Astrocyte of the spinal cord (primary cell): Measurements from ENCODE around the gene RPGRIP1L.
"Not testable (repeated sequence)": the region's sequence is repeated elsewhere in the genome, so short reads cannot be mapped to it uniquely, and the experiment has no call there.

Experiments used
- DNase-seq: peaks from one replicate; pipeline ENCODE4 v3.0.0; 2011; ENCODE audit warnings: low read depth, low spot score
- H3K4me3 ChIP-seq: 2 replicates; pipeline ENCODE4 v1.5.1; 2011; ENCODE audit warnings: low read depth, mild to moderate bottlenecking, low read length, moderate library complexity
- in situ Hi-C: cut with HindIII; loops from 2 replicates; pipeline ENCODE4 v1.10.0; 2017; ENCODE audit warnings: low sequenced_read_pairs
- TF ChIP-seq, protein P1 (sequence below): IDR thresholded peaks from 2 replicates; pipeline ENCODE4 v1.5.1; 2012; ENCODE audit warnings: low read depth, mild to moderate bottlenecking, low read length, inconsistent platforms

RPGRIP1L gene

DNA sequence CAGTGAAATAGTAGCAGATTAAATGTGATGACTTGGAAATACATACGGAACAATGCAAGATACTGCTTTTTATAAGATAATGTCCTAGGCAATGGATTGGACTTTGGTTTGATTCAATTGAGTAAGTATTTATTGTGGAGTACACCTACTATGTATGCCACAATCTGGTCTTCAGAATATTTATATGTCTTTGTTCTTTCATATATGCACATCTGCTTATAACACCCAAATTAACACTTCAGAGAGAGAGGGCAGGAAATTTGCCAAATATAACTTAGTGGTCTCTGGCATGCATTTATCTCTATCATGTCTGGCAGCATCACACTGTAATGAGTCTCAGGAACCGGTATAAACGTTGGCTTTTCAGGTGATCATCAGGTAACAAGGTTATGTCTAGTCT is 16.9 kb downstream of the RPGRIP1L start:
- in situ Hi-C loops, result no loop called here

DNA sequence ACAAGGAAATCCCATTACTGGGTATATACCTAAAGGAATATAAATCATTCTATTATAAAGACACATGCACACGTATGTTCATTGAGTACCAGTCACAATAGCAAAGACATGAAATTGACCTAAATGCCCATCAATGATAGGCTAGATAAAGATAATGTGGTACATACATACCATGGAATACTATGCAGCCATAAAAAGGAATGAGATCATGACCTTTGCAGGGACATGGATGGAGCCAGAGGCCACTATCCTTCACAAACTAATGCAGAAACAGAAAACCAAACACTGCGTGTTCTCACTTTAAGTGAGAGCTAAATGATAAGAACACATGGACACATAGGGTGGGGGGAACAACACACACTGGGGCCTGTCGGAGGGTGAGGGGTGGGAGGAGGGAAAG is 18.3 kb downstream of the RPGRIP1L start:
- DNase-seq, in situ Hi-C loops, H3K4me3 ChIP-seq: not testable (repeated sequence)

More for the DNA sequence above, 16.9 kb downstream of the RPGRIP1L start:
- H3K4me3 ChIP-seq, result no peak overlapping the region
- DNase-seq, result no peak
- TF ChIP-seq, protein P1, sequence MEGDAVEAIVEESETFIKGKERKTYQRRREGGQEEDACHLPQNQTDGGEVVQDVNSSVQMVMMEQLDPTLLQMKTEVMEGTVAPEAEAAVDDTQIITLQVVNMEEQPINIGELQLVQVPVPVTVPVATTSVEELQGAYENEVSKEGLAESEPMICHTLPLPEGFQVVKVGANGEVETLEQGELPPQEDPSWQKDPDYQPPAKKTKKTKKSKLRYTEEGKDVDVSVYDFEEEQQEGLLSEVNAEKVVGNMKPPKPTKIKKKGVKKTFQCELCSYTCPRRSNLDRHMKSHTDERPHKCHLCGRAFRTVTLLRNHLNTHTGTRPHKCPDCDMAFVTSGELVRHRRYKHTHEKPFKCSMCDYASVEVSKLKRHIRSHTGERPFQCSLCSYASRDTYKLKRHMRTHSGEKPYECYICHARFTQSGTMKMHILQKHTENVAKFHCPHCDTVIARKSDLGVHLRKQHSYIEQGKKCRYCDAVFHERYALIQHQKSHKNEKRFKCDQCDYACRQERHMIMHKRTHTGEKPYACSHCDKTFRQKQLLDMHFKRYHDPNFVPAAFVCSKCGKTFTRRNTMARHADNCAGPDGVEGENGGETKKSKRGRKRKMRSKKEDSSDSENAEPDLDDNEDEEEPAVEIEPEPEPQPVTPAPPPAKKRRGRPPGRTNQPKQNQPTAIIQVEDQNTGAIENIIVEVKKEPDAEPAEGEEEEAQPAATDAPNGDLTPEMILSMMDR, result no peak

DNA sequence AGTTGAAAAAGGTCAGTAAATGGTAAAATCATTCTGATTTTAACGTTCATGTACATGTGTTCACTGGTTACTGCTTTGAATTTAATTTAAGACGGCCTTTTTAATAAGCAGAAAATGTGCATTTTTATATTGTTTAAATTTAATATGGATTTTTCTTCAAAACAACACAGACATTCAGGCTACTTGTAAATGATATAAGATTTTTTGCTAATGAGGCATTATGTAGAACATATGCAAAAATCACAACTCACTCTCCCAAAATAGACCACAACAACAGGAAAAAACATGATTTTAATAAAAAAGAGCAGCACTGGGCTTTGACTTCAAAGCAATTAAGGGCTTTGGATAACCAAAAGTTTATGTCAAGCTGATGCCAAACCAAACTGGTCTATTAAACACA is 22.3 kb downstream of the RPGRIP1L start:
- in situ Hi-C loops, result no loop called here
- H3K4me3 ChIP-seq, result no peak overlapping the region
- DNase-seq, result no peak
- TF ChIP-seq, protein P1, result no peak

DNA sequence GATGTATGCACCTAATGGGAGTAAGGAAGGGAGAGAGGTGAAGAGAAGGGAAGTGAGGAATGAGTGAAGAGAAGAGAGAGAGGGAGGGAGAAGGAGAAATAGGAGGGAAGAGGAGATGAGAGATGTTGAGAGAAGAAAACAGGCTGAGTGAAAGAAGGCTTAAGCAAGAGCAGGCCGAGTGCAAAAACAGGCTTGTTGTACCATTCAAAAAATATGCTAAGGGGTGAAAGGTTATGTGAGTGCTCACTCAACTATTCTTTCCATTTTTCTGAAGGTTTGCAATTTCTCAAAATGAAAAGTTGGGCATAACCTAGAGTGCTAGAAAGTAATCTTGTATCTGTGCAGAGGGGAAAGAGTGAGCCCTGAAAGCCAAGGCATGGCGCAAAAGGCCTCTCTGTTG is 22.9 kb downstream of the RPGRIP1L start:
- in situ Hi-C loops, result no loop called here
- no peak for DNase-seq
- no peak overlapping the region for H3K4me3 ChIP-seq
- TF ChIP-seq, protein P1, result no peak

DNA sequence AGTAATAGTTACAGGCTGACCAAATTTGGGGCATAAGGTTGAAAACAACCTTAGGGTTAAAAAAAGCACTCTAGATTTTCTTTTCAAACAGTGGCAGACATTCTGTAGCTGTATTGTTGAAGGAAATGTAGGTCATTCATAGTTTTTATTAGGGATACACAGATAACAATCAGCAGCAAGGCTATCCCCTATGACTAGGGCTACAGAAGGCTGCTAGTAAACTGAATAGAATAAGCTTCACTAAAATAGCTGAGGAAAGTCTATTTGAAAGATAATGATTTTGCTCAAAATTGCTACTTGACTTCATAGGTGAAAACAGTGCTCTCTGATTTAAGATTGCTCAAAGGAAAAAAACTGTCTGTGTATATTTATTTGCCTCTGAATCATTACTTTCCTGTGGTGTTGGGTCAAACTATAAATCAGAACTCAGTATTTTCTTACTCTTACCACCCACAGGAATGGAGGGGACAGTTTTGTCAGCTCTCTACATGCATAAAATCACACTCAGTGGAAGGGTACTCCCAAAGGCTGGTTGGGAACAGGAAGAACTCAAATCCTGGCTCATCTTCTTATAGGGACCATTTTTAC is 24.8 kb downstream of the RPGRIP1L start:
- in situ Hi-C loops, result no loop called here
- peak; percentile 26 for DNase-seq
- TF ChIP-seq, protein P1, result no peak
- no peak overlapping the region for H3K4me3 ChIP-seq

DNA sequence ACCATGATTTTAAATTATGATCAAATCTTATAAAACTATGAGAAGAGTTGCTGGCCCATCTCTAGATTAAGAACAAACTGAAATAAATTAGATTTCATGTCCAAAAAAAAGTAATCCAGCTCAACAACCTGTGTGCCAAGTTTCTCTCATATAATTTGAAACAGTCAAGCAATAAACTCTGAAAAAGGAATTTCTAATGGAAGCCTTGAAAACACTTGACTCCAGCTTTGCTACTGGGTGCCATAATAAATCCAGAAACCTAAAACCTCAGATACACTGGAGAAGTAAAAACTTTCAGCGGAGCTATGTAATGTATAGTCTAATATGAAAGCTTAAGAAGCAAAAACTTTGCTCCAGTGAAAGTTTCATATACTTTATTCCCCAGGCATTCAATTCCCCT is 25.5 kb downstream of the RPGRIP1L start:
- TF ChIP-seq, protein P1, result no peak
- in situ Hi-C loops, result no loop called here
- H3K4me3 ChIP-seq, result no peak overlapping the region
- DNase-seq, result no peak

DNA sequence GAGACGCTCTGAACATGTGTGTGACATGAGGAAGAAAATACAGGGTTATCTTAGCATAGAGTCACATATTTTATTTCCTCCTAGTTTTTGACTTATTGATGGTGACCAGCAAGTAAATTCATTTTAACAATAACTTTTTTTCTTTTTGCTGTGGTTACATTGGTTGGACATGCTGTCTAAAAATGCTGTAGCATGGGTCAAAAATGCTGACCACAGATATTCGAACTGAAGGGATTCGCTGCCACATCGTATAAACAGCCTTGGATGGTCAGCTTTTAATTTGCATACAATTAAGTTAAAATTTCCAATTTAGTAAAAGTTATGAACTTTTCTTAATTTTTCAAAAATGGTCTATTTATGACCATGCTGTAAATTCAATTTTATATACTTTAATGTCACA is 30.5 kb downstream of the RPGRIP1L start:
- TF ChIP-seq, protein P1, result no peak
- no peak for DNase-seq
- no peak overlapping the region for H3K4me3 ChIP-seq
- in situ Hi-C loops, result no loop called here
